Fibroblast of gingiva (primary cell): Measurements from ENCODE around the gene TPPP2.
"Not testable (repeated sequence)": the region's sequence is repeated elsewhere in the genome, so short reads cannot be mapped to it uniquely, and the experiment has no call there.

Experiments
- DNase-seq: peaks from one replicate; pipeline ENCODE4 v3.0.0-alpha.2; 2011; ENCODE audit warnings: low read depth

The TPPP2 gene

DNA sequence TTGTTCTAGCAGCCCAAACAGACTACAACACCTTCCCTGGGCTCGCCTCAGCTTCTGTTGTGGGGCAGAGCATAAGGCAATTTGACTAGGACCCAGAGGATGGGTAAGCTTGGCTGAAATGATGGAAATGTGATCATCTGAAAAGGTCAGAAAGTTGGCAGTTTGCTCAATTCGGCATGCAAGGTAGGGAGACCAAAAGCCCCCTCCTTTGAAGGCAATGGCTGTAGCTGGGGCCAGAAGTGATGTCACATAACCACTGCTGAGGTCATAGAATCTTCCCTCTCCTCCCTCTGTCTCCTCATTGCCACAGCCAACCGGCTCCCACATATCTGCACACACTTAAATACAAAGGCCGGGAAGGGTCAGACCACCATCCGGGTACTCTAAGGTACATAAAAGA is at the start of gene TPPP2:
Gene TPPP2 (plus strand): TSS at position 301 of the 400 bp plus-strand sequence. CDS start 365 bp downstream, outside the sequence.
- no peak for DNase-seq

DNA sequence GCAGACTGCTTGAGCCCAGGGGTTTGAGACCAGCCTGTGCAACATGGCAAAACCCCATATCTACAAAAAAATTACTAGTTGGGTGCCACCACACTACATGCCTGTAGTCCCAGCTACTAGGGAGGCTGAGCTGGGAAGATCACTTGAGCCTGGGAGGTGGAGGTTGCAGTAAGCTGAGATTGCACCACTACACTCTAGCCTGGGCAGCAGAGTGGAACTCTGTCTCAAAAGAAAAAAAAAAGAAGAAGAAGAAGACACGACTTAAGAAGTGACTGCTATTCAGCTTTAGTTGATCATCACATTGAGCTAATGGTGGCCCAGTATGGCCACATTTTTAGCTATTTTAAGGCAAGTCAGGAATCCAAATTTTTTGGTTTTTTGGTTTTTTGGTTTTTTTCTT is 49.1 kb upstream of the TPPP2 start:
- DNase-seq: no peak

DNA sequence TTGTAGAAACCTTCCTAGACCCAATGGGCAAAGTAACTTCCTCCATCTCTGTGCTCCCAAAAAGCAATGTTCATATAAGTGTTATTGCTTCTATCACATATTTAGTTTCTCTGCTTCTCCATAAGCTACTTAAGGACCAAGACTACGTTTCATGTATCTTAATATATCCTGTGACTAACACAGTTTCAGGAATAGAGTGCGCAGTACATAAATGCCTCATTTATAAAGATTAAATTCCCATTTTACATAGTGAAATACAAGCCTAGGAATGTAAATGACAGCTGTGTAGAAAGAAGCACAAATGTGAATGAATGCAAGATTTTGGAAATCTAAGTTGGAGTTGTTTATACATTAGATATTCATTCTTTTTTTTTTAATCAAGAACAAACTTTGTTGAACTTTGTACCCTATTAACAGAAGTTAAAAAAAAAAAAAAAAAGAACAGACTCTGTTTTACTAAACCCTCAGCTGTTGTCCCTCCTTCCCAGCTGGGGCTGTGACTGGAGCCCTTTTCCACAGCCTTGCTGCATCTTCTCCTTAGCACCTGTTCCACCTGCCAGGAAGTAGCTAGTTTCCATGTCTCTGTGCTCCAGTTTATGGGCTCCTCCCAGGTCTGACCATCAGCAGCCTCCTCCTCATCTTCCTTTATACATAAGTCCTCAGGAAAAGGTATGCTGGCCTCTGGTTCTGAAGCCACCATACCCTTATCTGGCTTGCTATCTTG is 47.2 kb upstream of the TPPP2 start:
- DNase-seq: no peak

DNA sequence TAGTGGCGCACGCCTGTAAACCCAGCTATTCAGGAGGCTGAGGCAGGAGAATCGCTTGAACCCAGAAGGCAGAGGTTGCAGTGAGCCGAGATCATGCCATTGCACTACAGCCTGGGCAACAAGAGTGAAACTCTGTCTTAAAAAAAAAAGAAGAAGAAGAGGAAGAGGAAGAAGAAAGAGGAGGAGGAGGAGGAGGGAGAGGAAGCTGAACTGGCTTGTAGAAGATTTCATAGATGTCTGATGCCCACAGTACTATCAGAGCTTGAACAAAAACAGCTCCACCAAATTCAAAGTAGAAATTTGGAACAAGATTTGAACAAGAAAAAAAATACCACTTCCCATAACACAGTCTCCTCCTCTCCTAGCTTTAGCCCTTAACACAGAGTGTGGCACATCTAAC is 44.4 kb upstream of the TPPP2 start:
- DNase-seq: not testable (repeated sequence)

DNA sequence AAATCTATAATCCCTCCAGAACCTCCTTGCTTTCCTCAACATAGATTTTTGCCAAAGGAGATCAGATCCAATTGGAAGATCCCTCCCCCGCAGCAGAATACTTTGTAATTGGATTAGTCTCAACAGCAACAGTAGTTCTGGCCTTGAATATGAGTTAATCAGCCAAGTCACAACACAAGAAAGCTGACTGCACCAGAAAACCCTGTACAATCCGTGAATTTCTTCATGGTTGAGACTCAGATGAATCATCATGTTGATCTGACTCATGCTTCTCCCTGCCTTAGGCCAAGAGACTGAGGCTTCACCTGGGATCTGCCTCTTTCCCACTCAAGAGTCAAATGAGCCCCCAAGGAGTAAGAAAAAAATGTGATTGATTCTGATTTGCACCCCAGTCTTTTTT is 43.2 kb upstream of the TPPP2 start:
- peak; percentile 90 for DNase-seq

DNA sequence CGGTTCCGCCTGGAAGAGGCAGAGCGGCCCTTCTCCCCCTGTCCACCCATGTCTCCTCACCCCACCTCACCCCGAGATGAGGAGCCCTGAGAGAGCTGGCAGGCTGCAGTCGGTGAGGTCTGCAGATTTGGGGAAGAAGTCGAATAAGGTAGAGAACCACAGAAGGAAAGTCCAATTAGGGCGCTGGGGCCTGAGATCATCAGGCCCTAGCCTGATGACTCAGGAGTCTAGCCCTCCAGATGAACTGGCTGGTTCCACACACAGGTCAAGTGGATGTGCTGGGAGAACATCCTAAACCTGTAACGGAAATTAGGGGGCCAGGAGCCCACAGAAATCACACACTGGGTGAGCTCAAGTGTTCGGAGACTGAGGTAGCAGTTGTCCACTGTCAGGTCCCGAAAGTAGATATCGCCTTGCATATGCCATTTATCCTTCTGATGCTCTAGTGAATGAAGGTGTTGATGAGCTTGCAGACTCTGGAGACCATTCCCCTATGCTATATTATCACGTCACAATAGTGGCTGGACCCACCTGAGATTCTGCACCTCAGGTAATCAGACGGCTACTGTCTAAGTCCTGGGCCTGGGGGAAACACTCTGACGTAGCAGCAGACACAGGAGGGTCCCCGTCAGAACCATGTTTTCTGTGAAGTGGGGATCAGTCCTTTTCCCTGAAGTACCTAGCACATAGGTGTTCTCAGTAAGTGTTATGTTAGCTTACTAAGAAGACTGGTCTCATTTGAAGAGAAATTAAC is 41.1 kb upstream of the TPPP2 start:
- no peak for DNase-seq

DNA sequence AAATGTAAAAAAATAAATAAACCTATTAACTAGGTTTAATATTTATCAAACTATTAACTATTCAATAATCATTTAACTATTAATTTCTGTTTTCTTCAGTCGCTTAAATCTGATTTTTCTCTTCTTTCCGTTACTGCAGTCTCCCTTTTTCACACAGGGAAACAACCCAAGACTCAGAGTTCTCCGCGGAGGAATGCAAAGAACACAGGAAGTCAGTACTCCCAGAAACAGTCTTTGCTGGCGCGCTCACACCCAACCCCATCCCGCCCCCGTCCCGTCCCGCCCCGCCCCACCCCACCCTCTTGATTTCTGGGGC is 40.6 kb upstream of the TPPP2 start:
- no peak for DNase-seq

DNA sequence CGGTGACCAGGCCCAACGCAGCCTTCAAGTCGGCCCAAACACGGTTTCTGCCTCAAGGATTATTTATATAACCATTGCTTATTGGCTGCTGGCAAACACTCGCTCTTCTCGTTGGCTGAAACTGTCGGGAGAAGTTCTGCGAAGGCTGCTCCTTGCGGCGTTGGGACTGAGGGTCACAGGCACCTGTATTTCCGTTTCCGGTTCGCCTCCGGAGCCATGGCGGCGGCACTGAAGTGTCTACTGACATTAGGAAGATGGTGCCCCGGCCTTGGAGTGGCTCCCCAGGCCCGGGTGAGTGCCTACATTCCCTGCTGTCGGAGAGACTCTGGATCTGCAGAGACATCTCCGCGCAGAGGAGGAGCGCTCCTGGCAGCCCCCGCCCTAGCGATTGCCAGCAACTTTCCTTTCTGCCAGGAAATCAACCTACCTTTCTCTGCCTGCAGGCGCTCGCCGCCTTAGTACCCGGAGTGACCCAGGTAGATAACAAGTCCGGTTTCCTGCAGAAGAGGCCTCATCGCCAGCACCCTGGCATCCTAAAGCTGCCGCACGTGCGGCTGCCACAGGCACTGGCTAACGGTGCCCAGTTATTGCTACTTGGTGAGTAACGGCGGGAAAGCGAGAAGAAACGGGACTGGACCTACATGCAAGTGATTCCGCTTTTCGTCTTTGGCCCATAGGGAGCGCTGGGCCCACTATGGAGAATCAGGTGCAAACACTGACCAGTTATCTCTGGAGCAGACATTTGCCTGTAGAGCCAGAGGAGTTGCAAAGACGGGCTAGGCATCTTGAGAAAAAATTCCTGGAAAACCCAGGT is 40.0 kb upstream of the TPPP2 start, which contains the start of gene METTL17:
Gene METTL17 (plus strand): TSS at position 194 of the 814 bp plus-strand sequence. CDS start 23 bp downstream, at position 217.
- DNase-seq: peak; percentile 98

DNA sequence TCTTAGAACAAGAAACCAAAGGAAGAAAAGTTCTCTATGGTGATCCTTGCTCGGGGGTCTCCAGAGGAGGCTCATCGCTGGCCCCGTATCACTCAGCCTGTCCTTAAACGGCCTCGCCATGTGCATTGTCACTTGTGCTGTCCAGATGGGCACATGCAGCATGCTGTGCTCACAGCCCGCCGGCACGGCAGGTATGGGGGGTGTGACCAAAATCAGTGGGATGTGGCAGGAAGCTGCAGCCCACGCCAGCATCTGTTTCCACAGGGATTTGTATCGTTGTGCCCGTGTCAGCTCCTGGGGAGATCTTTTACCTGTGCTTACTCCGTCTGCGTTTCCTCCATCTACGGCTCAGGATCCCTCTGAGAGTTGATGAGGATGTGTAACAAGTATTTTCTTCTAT is 33.5 kb upstream of the TPPP2 start:
- no peak for DNase-seq

DNA sequence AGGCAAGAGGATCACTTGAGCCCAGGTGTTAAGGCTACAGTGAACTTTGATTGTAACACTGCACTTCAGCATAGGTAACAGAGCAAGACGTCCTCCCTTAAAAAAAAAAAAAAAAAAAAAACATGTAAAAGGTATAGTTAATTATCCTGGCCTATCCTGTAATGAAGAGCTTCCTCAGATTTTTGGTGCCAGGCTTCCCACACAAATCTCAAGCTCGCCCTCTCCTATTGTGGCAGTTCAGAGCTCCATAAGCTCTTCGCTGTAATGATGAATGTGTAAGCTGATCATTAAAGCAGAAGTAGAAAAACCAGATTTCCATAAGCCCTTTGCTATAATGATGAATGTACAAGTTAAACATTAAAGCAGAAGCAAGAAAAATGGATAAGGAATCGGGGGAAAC is 32.9 kb upstream of the TPPP2 start:
- DNase-seq: no peak

DNA sequence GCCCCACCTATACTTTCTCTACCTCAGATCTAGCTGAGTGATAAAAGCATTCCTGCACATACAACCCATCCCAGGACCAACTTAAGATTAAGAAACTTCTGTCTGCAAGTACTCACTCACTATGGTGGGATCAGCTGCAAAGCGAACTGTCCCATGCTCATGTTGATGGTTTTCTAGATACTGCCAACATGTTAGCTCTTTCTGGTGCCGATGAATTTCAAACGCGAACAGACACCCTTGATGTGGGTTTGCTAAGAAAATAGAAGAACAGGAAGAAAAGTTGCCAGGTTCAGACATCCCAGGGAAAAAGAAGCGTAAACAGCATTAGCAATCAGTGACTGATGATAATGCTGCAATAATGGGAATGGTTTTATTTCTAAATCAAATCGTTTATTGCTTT is 32.5 kb upstream of the TPPP2 start:
- no peak for DNase-seq

DNA sequence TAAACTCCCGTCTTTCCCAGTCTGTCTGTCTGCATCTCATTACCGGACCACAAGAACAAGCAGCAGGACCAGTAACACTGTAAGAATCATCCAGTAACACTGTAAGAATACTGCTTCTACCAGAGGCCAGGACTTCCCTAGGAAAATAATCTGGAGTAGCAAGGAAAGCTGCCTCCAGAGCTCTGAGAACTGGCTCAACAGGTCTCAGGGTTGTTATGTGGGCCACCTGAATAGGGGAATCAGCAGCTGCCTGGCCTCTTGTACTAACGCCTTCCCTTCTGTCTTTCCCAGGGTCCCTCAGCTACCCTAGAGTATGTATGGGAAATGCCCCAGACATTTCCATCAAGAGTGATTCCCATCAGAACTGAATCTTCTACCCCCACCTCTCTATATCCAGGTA is 31.9 kb upstream of the TPPP2 start:
- no peak for DNase-seq

DNA sequence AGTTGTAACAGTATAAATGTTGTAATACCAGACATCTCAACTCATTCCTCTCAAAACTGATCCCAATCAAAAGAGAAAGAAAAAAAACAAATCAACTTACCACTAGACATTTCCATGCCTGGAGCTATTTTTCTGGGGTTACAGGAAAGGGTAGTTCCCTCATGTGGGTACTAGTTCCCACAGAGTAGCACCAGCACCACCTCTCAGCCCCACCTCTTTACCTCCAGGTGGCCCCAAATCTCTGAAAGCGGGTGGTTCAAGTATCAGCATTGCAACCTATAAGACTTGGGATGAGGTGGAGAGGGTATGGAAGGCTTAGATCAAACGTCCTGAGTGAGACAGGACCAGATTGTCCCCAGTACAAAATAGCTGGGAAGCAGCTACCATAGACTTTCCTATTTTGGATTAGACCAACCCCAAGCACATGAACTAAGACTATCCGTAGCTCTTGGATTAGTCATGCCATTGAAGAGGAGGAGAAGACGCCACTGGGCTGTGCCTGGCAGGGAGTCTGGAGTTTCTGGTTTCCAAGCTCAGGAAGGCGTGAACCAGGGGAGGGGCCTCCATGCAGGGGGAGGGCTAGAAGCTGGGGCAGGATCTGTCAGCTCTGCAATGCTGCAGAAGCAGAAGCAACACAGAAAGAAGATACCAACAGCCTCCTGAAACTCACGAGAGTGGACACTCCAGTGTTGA is 31.2 kb upstream of the TPPP2 start, which contains the start of gene SLC39A2:
Gene SLC39A2 (plus strand): TSS at position 620 of the 693 bp plus-strand sequence. CDS start 154 bp downstream, outside the sequence.
- DNase-seq: peak; percentile 74

DNA sequence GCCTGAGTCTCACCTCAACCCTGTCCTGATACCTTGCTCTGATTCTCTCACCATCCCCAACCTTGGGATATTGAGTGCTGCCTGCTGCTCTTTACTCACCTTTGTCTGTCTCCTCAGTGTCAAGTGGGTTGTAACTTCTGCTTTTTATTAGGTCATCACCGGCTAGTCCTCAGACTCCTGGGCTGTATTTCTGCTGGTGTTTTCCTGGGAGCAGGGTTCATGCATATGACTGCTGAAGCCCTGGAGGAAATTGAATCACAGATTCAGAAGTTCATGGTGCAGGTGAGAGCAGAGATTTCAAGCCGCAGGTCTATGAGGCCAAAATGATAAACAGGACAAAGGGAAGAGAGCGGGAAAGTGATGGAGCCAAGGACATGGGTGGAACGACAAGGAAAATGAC is 30.4 kb upstream of the TPPP2 start:
- no peak for DNase-seq

DNA sequence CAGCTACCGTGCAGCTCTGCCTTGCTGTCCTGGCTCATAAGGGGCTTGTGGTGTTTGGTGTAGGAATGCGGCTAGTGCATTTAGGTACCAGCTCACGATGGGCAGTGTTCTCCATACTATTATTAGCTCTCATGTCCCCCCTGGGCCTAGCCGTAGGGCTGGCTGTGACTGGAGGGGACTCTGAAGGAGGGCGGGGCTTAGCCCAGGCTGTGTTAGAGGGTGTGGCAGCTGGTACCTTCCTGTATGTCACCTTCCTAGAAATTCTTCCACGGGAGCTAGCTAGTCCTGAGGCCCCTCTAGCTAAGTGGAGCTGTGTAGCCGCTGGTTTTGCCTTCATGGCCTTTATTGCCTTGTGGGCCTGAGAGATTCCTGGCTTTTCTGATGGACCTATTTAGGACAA is 28.8 kb upstream of the TPPP2 start:
- no peak for DNase-seq

DNA sequence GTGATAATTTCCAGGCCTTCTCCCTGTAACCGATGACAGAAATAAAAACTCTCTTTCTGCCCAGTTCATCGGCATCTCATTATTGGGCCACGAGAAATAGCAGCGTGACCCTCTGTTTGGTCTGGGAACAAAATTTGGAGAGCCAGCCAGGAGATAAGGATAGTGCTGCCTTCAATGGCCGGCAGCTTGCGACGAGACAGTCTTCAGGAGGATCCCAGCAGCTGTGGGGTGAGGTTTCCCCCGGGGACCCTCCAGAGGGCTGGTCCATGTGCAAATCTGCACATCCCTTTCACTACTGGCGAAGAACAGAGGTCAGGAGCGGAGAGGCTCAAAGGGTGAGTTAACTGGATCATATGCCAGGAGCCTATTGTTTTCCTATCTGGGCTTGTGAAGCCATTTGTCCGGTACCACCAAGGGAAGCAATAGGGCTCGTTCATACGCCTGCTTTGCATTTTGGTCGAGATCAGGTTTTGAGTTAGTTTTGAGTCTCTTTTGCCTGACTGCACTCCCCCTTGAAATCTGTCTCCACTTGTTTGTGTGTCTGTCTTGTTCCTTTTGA is 26.1 kb upstream of the TPPP2 start:
- no peak for DNase-seq

DNA sequence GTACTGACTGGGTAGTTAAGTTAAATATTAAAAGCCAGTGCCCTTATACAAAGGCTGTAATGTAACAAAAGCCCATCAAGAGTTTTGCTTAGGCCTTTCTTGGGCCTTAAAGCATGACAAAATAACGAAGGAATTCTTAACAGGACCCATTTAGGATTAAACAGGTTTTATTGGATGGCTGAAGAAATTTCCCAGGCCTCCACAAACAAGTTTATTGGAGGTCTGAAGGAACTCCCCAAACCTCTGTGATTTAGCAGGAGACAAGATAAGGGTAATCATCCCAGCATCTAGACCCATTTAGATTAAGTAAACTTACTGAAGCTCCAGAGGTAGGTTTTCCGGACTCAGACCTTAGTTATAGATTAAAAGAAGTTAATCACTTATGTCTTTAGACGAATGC is 20.3 kb upstream of the TPPP2 start:
- DNase-seq: not testable (repeated sequence)

DNA sequence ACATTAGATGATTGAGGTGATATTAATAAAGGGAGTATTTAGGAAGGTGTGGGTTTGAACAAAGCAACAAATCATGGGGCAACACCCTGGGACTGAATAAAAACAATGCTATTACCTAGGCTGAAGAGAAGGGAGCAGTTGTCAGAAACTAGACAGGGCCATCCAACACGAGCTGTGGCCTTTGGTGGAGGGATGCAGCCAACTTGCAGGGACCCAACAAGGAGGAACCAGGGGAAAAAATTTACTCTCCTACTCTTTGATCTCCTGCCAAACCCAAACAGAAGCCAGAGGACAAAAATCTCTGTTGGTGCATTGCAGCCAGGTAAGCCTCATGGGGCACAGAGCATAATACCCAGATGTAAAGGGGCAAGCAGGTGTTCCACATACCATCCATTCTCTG is 18.9 kb upstream of the TPPP2 start:
- DNase-seq: no peak

DNA sequence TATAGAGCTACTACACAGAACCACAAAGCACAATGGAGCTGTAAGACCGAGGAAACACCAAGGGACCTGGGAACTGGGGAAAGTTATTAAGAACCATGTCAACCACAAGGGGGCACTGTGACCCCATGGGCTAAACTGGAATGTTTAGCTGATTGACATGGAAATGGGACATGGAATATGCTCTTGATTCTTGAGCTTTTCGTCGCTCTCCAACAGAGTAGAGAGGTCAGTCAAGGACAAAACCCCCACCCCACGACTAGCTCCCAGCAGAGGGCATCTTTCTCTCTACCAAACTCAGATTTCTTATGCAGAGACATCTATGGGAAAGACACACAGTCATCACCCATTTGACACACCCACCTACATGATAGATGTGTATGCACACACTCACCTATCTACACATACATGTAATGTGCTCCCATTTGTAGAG is 15.2 kb upstream of the TPPP2 start:
- DNase-seq: peak; percentile 64

DNA sequence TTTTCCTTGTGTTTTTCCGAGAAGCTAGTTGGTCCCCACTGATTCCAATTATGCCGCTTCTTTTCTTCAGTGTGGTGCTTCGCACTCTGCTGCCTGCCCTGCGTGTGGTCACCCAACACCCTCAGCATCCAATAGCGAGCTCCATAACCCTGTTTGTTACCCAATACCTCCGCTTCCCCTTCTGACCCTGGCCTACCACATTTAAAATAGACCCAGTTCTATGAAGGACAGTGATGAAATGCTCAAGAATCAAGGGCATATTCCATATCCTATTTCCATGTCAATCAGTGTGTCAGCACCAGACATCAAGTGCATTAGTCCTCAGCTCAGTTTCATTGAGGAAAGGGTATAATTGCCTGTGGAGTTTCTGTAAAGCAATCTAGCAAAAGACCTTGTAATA is 14.7 kb upstream of the TPPP2 start:
- DNase-seq: no peak

DNA sequence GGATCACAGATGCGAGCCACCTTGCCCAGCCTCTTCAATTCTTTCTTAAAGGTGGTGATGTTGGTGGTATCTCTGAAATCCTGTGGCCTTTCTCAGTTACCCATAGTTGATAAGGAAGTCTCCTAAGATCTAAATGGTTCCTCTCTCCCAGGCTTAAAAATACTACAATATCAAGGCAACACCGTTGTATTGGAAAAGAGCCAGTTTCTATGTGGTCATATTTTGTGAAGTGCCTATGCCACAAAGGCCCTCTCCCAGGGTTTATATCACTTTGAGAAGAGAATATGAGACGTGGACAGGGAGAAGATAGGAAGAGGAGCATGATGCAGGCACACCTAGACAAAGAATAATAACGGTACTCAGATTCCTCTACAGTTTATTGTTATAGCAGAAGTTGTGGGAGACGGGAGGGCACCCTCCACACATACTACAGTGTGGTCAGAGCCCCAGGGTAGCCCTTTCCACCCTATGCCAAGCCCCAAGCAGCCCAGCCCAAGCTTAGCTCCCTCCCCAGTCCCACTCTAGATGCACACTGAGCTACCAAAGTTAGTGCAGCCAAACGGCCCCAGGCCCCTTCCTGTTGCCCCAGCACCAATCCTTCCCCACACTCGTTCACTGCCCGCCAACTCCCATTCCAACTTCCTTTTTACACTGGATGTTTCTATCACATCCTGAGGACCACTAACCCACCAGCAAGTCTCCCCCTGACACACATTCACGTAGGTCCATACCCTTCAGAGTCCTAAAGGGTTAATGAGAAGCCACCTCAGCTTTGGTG is 13.4 kb upstream of the TPPP2 start:
- no peak for DNase-seq
